WTC11 (cell line): ENCODE data around the gene C20orf144. TPM values are rescaled to one million over a fixed set of nuclear protein-coding genes. Genes with fewer than 3 reads are reported as not detected.

Experiments used
- ATAC-seq: fragments of 200-7000 bp; cut with Tn5 transposase; 2 replicates; pipeline ENCODE4 v1.10.0; 2021; ENCODE audit warnings: mild to moderate bottlenecking, moderate library complexity
- CTCF ChIA-PET: fragments of 300-600 bp; sonication (Branson Sonifier 250); formaldehyde crosslinking; loops from one replicate; lab custom pipeline; 2021; ENCODE audit warnings: antibody characterized with exemption; lab: Charles Lee
- POLR2A ChIA-PET: fragments of 350-600 bp; sonication (Branson Sonifier 250); formaldehyde crosslinking; loops from one replicate; lab custom pipeline; 2021; ENCODE audit warnings: antibody characterized with exemption; lab: Charles Lee
- DNase-seq: peaks from one replicate; pipeline ENCODE4 v3.0.0; 2021; ENCODE audit warnings: low spot score
- H3K27ac Mint-ChIP-seq: 2 replicates; pipeline ENCODE4 v1.8.0; 2021; ENCODE audit warnings: mixed read lengths
- H3K27me3 Mint-ChIP-seq: 2 replicates; pipeline ENCODE4 v1.8.0; 2021; ENCODE audit warnings: low read depth, mild to moderate bottlenecking, moderate library complexity, mixed read lengths
- H3K36me3 Mint-ChIP-seq: 2 replicates; pipeline ENCODE4 v1.8.0; 2021; ENCODE audit warnings: mixed read lengths
- H3K4me1 Mint-ChIP-seq: 2 replicates; pipeline ENCODE4 v1.8.0; 2022; ENCODE audit warnings: mixed read lengths
- H3K4me3 Mint-ChIP-seq: 2 replicates; pipeline ENCODE4 v1.8.0; 2021; ENCODE audit warnings: mild to moderate bottlenecking, moderate library complexity, mixed read lengths
- H3K9me3 Mint-ChIP-seq: 2 replicates; pipeline ENCODE4 v1.8.0; 2021; ENCODE audit warnings: mixed read lengths
- CREM ChIP-seq: sonication (generic); formaldehyde crosslinking; IDR thresholded peaks from 2 replicates; pipeline ENCODE4 v1.8.1; 2022; ENCODE audit warnings: mild to moderate bottlenecking, missing genetic modification reagents, moderate library complexity
- FOXJ3 ChIP-seq: sonication (generic); formaldehyde crosslinking; IDR thresholded peaks from 2 replicates; pipeline ENCODE4 v1.9.0; 2021; ENCODE audit warnings: missing genetic modification reagents, mild to moderate bottlenecking, borderline replicate concordance
- JAZF1 ChIP-seq: fragments of 250-450 bp; sonication (Bioruptor Pico); IDR thresholded peaks from 2 replicates; pipeline ENCODE4 v1.9.0; 2021; ENCODE audit warnings: moderate library complexity, mild to moderate bottlenecking, inconsistent platforms
- NFATC4 ChIP-seq: fragments of 250-450 bp; sonication (Bioruptor Pico); IDR thresholded peaks from 2 replicates; pipeline ENCODE4 v1.9.0; 2021; ENCODE audit warnings: mild to moderate bottlenecking
- NR1H2 ChIP-seq: sonication (generic); formaldehyde crosslinking; IDR thresholded peaks from 2 replicates; pipeline ENCODE4 v1.9.0; 2021; ENCODE audit warnings: mild to moderate bottlenecking, moderate library complexity, missing genetic modification reagents
- SP1 ChIP-seq: sonication (generic); formaldehyde crosslinking; conservative IDR thresholded peaks from 2 replicates; pipeline ENCODE4 v1.8.1; 2022; ENCODE audit warnings: missing genetic modification reagents
- ZBTB21 ChIP-seq: sonication (generic); formaldehyde crosslinking; IDR thresholded peaks from 2 replicates; pipeline ENCODE4 v1.8.1; 2023; ENCODE audit warnings: mild to moderate bottlenecking, missing genetic modification reagents, borderline replicate concordance
- ZNF416 ChIP-seq: fragments of 250-450 bp; sonication (Bioruptor Pico); IDR thresholded peaks from 2 replicates; pipeline ENCODE4 v1.9.0; 2021; ENCODE audit warnings: mild to moderate bottlenecking, inconsistent platforms
- total RNA-seq: library from RNA; stranded (reverse); gene quantifications from 3 replicates; pipeline ENCODE4 v1.2.3, GENCODE V29; 2021
- TF ChIP-seq, protein P1 (sequence below): sonication (generic); formaldehyde crosslinking; IDR thresholded peaks from 2 replicates; pipeline ENCODE4 v1.8.0; 2022; ENCODE audit warnings: mild to moderate bottlenecking, missing genetic modification reagents
- TF ChIP-seq, protein P2 (sequence below): sonication (generic); formaldehyde crosslinking; IDR thresholded peaks from 2 replicates; pipeline ENCODE4 v1.8.1; 2022; ENCODE audit warnings: missing genetic modification reagents, borderline replicate concordance
- TF ChIP-seq, protein P3 (sequence below): sonication (generic); formaldehyde crosslinking; IDR thresholded peaks from 2 replicates; pipeline ENCODE4 v1.8.1; 2023; ENCODE audit warnings: mild to moderate bottlenecking, moderate library complexity, missing genetic modification reagents
- TF ChIP-seq, protein P4 (sequence below): fragments of 200-600 bp; IDR thresholded peaks from 2 replicates; pipeline ENCODE4 v1.8.0; 2022; ENCODE audit warnings: antibody characterized with exemption
- TF ChIP-seq, protein P5 (sequence below): fragments of 250-450 bp; sonication (Bioruptor Pico); IDR thresholded peaks from 2 replicates; pipeline ENCODE4 v1.8.0; 2021; ENCODE audit warnings: mild to moderate bottlenecking
- TF ChIP-seq, protein P6 (sequence below): sonication (generic); formaldehyde crosslinking; IDR thresholded peaks from 2 replicates; pipeline ENCODE4 v1.8.1; 2023; ENCODE audit warnings: mild to moderate bottlenecking, missing genetic modification reagents
- TF ChIP-seq, protein P7 (sequence below): sonication (generic); formaldehyde crosslinking; IDR thresholded peaks from 2 replicates; pipeline ENCODE4 v1.8.1; 2023; ENCODE audit warnings: mild to moderate bottlenecking, missing genetic modification reagents, moderate library complexity
- TF ChIP-seq, protein P8 (sequence below): sonication (generic); formaldehyde crosslinking; conservative IDR thresholded peaks from 2 replicates; pipeline ENCODE4 v1.8.1; 2023; ENCODE audit warnings: mild to moderate bottlenecking, low read depth, missing genetic modification reagents, moderate library complexity

C20orf144 gene
- total RNA-seq, 1 experiment from 2014 or later = 0.09 TPM

DNA sequence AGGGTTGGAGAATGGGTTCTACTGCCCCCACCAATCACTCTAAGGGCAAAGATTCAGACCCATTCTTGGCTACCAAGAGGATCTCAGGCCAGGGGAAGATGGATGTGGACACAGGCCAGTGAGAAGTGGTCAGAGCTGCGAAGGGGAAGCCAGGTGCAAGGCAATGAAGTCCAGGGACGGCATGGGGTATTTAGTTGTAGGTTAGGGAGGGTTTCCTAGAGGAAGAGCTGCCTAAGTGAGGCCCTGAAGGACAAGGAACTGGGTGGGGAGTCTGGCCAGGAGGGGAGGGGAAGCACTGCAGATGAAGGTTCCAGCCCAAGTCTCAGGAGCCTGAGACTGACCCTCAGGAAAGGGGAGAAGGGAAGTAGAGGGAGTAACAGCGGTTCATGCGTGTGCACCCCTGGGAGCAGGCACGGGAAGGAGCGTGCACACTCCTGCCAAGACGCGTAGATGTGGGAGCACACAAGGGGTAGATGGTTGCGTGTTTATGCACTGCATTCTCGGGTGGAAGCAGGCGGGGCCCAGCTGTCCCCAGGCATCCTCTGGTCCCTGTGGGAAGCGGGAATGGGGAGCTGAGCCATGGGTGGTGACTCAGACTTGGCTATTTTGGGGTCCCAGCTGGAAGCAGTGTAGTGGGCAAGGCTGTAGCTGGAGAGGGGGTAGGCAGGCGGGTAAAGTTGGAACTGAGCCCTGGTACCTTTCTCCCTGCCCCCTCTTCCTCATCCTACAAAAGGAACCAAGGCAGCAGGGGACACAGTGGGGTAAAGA is 7.9 kb downstream of the C20orf144 start:
- Mint-ChIP-seq H3K27me3 (peaks cover 6% of the 10 kb centered on the region), H3K27ac (0 out of 2 replicates have a peak overlapping the region, but pooled peaks have one; percentile 17), H3K9me3 (no peaks in the 10 kb centered on the region), H3K4me1 (peaks cover 32% of the 10 kb centered on the region), H3K36me3 (peaks cover 5% of the 10 kb centered on the region; the same call in 1 of the 2 replicates), H3K4me3 (no peak overlapping the region)
- no peak for DNase-seq
- CTCF ChIA-PET = interaction anchor here (2.4 to 7.9 kb wide), 3 partner anchors 10 to 17 kb away, joined by 9 to 134 read pairs (median 24); no protein-coding TSS in a partner anchor
- POLR2A ChIA-PET = no interaction called here
- ATAC-seq = no peak
- TF ChIP-seq, protein P1, sequence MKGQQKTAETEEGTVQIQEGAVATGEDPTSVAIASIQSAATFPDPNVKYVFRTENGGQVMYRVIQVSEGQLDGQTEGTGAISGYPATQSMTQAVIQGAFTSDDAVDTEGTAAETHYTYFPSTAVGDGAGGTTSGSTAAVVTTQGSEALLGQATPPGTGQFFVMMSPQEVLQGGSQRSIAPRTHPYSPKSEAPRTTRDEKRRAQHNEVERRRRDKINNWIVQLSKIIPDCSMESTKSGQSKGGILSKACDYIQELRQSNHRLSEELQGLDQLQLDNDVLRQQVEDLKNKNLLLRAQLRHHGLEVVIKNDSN = no peak
- no peak for TF ChIP-seq NR1H2
- no peak for TF ChIP-seq CREM
- TF ChIP-seq, protein P2, sequence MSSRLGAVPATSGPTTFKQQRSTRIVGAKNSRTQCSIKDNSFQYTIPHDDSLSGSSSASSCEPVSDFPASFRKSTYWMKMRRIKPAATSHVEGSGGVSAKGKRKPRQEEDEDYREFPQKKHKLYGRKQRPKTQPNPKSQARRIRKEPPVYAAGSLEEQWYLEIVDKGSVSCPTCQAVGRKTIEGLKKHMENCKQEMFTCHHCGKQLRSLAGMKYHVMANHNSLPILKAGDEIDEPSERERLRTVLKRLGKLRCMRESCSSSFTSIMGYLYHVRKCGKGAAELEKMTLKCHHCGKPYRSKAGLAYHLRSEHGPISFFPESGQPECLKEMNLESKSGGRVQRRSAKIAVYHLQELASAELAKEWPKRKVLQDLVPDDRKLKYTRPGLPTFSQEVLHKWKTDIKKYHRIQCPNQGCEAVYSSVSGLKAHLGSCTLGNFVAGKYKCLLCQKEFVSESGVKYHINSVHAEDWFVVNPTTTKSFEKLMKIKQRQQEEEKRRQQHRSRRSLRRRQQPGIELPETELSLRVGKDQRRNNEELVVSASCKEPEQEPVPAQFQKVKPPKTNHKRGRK (CRISPR knock-in tag) = no peak
- TF ChIP-seq, protein P3, sequence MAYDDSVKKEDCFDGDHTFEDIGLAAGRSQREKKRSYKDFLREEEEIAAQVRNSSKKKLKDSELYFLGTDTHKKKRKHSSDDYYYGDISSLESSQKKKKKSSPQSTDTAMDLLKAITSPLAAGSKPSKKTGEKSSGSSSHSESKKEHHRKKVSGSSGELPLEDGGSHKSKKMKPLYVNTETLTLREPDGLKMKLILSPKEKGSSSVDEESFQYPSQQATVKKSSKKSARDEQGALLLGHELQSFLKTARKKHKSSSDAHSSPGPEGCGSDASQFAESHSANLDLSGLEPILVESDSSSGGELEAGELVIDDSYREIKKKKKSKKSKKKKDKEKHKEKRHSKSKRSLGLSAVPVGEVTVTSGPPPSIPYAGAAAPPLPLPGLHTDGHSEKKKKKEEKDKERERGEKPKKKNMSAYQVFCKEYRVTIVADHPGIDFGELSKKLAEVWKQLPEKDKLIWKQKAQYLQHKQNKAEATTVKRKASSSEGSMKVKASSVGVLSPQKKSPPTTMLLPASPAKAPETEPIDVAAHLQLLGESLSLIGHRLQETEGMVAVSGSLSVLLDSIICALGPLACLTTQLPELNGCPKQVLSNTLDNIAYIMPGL (CRISPR knock-in tag) = no peak
- TF ChIP-seq, protein P4, sequence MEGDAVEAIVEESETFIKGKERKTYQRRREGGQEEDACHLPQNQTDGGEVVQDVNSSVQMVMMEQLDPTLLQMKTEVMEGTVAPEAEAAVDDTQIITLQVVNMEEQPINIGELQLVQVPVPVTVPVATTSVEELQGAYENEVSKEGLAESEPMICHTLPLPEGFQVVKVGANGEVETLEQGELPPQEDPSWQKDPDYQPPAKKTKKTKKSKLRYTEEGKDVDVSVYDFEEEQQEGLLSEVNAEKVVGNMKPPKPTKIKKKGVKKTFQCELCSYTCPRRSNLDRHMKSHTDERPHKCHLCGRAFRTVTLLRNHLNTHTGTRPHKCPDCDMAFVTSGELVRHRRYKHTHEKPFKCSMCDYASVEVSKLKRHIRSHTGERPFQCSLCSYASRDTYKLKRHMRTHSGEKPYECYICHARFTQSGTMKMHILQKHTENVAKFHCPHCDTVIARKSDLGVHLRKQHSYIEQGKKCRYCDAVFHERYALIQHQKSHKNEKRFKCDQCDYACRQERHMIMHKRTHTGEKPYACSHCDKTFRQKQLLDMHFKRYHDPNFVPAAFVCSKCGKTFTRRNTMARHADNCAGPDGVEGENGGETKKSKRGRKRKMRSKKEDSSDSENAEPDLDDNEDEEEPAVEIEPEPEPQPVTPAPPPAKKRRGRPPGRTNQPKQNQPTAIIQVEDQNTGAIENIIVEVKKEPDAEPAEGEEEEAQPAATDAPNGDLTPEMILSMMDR = no peak
- no peak for TF ChIP-seq SP1 (CRISPR knock-in tag)
- no peak for TF ChIP-seq ZNF416
- TF ChIP-seq NFATC4 (CRISPR knock-in tag) = no peak
- TF ChIP-seq, protein P5, sequence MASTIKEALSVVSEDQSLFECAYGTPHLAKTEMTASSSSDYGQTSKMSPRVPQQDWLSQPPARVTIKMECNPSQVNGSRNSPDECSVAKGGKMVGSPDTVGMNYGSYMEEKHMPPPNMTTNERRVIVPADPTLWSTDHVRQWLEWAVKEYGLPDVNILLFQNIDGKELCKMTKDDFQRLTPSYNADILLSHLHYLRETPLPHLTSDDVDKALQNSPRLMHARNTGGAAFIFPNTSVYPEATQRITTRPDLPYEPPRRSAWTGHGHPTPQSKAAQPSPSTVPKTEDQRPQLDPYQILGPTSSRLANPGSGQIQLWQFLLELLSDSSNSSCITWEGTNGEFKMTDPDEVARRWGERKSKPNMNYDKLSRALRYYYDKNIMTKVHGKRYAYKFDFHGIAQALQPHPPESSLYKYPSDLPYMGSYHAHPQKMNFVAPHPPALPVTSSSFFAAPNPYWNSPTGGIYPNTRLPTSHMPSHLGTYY (CRISPR knock-in tag) = no peak
- TF ChIP-seq, protein P6, sequence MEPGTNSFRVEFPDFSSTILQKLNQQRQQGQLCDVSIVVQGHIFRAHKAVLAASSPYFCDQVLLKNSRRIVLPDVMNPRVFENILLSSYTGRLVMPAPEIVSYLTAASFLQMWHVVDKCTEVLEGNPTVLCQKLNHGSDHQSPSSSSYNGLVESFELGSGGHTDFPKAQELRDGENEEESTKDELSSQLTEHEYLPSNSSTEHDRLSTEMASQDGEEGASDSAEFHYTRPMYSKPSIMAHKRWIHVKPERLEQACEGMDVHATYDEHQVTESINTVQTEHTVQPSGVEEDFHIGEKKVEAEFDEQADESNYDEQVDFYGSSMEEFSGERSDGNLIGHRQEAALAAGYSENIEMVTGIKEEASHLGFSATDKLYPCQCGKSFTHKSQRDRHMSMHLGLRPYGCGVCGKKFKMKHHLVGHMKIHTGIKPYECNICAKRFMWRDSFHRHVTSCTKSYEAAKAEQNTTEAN (CRISPR knock-in tag) = no peak

DNA sequence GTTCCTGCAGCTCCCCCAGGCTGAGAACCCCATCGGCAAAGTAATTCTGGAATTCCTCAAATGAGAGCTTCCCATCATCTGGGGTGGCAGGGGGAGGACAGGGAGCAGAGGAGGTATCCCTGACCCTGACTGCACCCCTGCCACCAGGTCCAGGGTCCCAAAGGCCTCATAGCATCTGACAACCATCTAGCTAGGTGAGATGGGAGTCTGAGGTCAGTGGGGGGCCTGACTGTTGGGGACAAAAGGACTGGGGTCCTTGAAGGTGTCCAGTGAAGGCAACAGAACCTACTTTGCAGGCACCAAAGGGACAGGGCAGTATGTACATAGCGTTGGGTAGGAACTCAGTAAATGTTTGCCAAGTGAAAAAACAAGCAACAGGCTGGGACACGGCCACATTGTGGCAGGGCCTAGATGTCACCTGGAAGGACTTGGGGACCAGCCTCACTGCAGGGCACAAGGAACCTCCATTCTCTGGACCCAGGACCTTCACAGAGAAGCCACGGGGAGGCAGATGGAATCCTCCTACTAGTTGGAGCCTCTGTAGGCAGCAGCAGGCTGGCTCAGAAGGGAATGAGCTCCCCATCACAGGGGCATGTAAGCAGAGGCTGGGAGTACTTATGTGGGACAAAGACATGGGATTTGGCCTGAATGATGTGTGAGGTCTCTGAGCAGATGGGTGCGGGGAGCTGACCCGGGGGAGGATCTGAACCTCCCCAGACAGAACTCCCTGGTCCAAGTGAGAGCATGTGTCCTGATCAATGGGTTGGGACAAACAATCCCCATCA is 8.8 kb downstream of the C20orf144 start:
- H3K4me3 Mint-ChIP-seq = no peak overlapping the region; the same call in 1 of the 2 replicates
- ATAC-seq = no peak
- ChIA-PET POLR2A (no interaction called here), CTCF (interaction anchor here (2.4 kb wide), 1 partner anchor 18 kb away, joined by 9 read pairs; no protein-coding TSS in a partner anchor)
- no peak for DNase-seq
- peaks cover 34% of the 10 kb centered on the region for H3K4me1 Mint-ChIP-seq
- H3K27ac Mint-ChIP-seq = no peak overlapping the region
- no peaks in the 10 kb centered on the region; the same call in 1 of the 2 replicates for H3K27me3 Mint-ChIP-seq
- no peaks in the 10 kb centered on the region for H3K9me3 Mint-ChIP-seq
- peaks cover 5% of the 10 kb centered on the region; the same call in 1 of the 2 replicates for H3K36me3 Mint-ChIP-seq
- no peak for TF ChIP-seq ZBTB21 (CRISPR knock-in tag)
- TF ChIP-seq, protein P7, sequence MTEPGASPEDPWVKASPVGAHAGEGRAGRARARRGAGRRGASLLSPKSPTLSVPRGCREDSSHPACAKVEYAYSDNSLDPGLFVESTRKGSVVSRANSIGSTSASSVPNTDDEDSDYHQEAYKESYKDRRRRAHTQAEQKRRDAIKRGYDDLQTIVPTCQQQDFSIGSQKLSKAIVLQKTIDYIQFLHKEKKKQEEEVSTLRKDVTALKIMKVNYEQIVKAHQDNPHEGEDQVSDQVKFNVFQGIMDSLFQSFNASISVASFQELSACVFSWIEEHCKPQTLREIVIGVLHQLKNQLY (CRISPR knock-in tag) = no peak
- TF ChIP-seq, protein P2 (CRISPR knock-in tag) = no peak
- no peak for TF ChIP-seq FOXJ3 (CRISPR knock-in tag)
- TF ChIP-seq JAZF1 (CRISPR knock-in tag) = no peak
- TF ChIP-seq, protein P8, sequence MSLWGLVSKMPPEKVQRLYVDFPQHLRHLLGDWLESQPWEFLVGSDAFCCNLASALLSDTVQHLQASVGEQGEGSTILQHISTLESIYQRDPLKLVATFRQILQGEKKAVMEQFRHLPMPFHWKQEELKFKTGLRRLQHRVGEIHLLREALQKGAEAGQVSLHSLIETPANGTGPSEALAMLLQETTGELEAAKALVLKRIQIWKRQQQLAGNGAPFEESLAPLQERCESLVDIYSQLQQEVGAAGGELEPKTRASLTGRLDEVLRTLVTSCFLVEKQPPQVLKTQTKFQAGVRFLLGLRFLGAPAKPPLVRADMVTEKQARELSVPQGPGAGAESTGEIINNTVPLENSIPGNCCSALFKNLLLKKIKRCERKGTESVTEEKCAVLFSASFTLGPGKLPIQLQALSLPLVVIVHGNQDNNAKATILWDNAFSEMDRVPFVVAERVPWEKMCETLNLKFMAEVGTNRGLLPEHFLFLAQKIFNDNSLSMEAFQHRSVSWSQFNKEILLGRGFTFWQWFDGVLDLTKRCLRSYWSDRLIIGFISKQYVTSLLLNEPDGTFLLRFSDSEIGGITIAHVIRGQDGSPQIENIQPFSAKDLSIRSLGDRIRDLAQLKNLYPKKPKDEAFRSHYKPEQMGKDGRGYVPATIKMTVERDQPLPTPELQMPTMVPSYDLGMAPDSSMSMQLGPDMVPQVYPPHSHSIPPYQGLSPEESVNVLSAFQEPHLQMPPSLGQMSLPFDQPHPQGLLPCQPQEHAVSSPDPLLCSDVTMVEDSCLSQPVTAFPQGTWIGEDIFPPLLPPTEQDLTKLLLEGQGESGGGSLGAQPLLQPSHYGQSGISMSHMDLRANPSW (CRISPR knock-in tag) = no peak
